ACHN (cell line): ENCODE measurements around the gene KLRB1.
A peak's percentile ranks its signal among the peaks of the same experiment; 100 is the strongest.
"Not testable (repeated sequence)": the region's sequence is repeated elsewhere in the genome, so short reads cannot be mapped to it uniquely, and the experiment has no call there.

ENCODE experiments used
- DNase-seq: peaks from one replicate; pipeline ENCODE4 v3.0.0-alpha.2; 2015
- in situ Hi-C: cut with HindIII; loops from 2 replicates; pipeline ENCODE4 v1.10.0; 2017; ENCODE audit warnings: low sequenced_read_pairs, low pct_ligation_motif_present, low pct_unique_long_range_greater_than_20kb

KLRB1 gene

GRCh38 chr12:9607716-9608115, at the start of gene KLRB1:
Gene KLRB1, minus strand, starts transcription at chr12:9607916. Its CDS starts 77 bp downstream, at chr12:9607839.
- in situ Hi-C loops, result no loop called here
- no peak for DNase-seq

- in situ Hi-C loops, result no loop called here
- peak; percentile 10 for DNase-seq
These were observed 43.6 kb upstream of the KLRB1 start for GRCh38 chr12:9651265-9651729.

- peak; percentile 15 for DNase-seq
- in situ Hi-C loops, result no loop called here
These were observed 42.4 kb upstream of the KLRB1 start for GRCh38 chr12:9650151-9650576.

- in situ Hi-C loops, result no loop called here
- peak; percentile 6 for DNase-seq
These were observed 41.8 kb upstream of the KLRB1 start for GRCh38 chr12:9649532-9649940.

GRCh38 chr12:9648701-9649531, 41.2 kb upstream of the KLRB1 start:
- in situ Hi-C loops, result no loop called here
- DNase-seq, result peak; percentile 22

- DNase-seq, result peak; percentile 92
- in situ Hi-C loops, result no loop called here
These were observed 40.3 kb upstream of the KLRB1 start for GRCh38 chr12:9647825-9648700.

GRCh38 chr12:9646794-9647781, 39.4 kb upstream of the KLRB1 start:
- in situ Hi-C loops, result no loop called here
- peak; percentile 27 for DNase-seq

GRCh38 chr12:9644985-9645551, 37.4 kb upstream of the KLRB1 start:
- DNase-seq, in situ Hi-C loops: not testable (repeated sequence)

GRCh38 chr12:9643266-9643660, 35.5 kb upstream of the KLRB1 start:
- in situ Hi-C loops, result no loop called here
- no peak for DNase-seq

GRCh38 chr12:9642606-9643265, 35.0 kb upstream of the KLRB1 start:
- DNase-seq, result no peak
- in situ Hi-C loops, result no loop called here

GRCh38 chr12:9640024-9640423, 32.3 kb upstream of the KLRB1 start:
- in situ Hi-C loops, result no loop called here
- DNase-seq, result no peak

- DNase-seq, result no peak
- in situ Hi-C loops, result loop anchor here (10.0 kb wide), 1 partner anchor 68 kb away; no protein-coding TSS in a partner anchor
These were observed 29.1 kb upstream of the KLRB1 start for GRCh38 chr12:9636851-9637206.

GRCh38 chr12:9636150-9636850, 28.6 kb upstream of the KLRB1 start:
- in situ Hi-C loops, result loop anchor here (10.0 kb wide), 1 partner anchor 69 kb away; no protein-coding TSS in a partner anchor
- no peak for DNase-seq

GRCh38 chr12:9634969-9635754, 27.4 kb upstream of the KLRB1 start:
- in situ Hi-C loops, result loop anchor here (10.0 kb wide), 1 partner anchor 70 kb away; no protein-coding TSS in a partner anchor
- no peak for DNase-seq

GRCh38 chr12:9634177-9634803, 26.6 kb upstream of the KLRB1 start:
- peak; percentile 72 for DNase-seq
- in situ Hi-C loops, result loop anchor here (10.0 kb wide), 1 partner anchor 71 kb away; no protein-coding TSS in a partner anchor
